ENCODE results near the gene KLF3. TPM values are rescaled to one million over a fixed set of nuclear protein-coding genes. Genes with fewer than 3 reads are reported as not detected.

The KLF3 gene
- total and polyA plus RNA-seq, 9 of the 15 experiments (the other 6 are each of a cell fraction or from before 2014, with no cell fraction given), result 9.9 to 47.2 (median 18.1) TPM

DNA sequence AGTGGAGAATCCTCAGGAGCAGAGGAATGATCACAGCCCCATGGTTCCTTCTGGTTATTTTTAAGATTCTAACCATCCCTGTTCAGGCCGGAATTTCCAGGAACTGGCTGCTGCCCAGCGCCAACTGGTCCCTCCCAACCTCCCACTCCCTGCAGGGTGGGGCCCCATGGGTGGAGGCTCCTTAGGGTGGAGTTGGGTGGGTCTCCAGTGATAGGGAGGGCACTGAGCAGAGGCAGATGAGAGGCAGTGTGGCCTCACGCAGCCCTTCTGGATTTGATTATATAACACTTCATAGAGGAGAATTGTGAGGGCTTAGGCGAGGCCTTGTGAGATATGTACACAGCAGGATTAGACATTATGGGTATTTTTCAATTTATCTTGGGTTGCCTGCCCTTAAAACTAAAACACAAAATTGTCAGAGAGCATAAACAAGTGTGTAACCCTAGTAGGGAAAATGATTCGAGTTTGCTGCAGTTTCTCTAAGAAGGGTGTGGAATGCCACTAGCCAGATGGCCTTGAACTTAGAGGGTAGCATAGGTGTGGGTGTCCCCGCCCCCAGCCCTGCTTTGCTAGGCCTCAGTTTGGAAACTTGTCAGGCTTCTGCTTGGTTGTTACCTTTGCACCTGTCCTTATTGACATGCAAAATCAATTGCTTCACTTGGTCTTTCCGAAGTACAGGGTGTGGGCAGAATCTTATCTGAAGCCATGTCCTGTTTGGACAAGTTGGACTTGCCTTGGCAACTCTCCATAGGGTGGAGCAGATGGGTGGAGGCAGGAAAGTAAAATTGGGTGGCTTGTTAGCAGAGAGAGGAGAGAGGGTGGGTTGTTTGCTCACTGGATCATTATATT lies 9.4 kb downstream of the KLF3 start:
- no peak overlapping the region; the same call in 1 of the 2 replicates for H3K4me3 ChIP-seq
- H3K27me3 ChIP-seq (ENCODE audit: control insufficient read depth in 2 of 2, insufficient read depth in 2 of 2, low read length in 2 of 2), result no peaks in the 10 kb centered on the region
- peak overlapping the region; percentile 80 for H3K27ac ChIP-seq (ENCODE audit: extremely low read depth, low read depth, low read length)
- peaks cover 46% of the 10 kb centered on the region for H3K36me3 ChIP-seq (ENCODE audit: control insufficient read depth, insufficient read depth, low read length)
- peak overlapping the region; percentile 79 for H3K4me2 ChIP-seq (ENCODE audit: insufficient read depth, low read length)
- 0% methylated on average over 7 of the region's 7 CpGs for WGBS (ENCODE audit: insufficient coverage, low coverage, missing lambda C conversion rate)
- peaks cover 41 to 67% of the 10 kb centered on the region in 2 experiments for H3K4me1 ChIP-seq (replicated peaks in 1 of 2; ENCODE audit: control insufficient read depth in 2 of 2, insufficient read depth in 2 of 2, low read length in 2 of 2)
- in situ Hi-C loops (cut with MboI), result loop anchor here (5.0 kb wide), 3 partner anchors 136 to 496 kb away; no protein-coding TSS in a partner anchor
- no peak overlapping the region for H2AFZ ChIP-seq (ENCODE audit: low read depth, low read length)
- H3K9me1 ChIP-seq (ENCODE audit: control insufficient read depth, insufficient read depth, low read length), result no peaks in the 10 kb centered on the region
- H3K79me2 ChIP-seq (ENCODE audit: control insufficient read depth, insufficient read depth, low read length), result peaks cover 99% of the 10 kb centered on the region
- peak; percentile 77 to 91 (median 86) for DNase-seq (ENCODE audit: extremely low read depth in 1 of 4, low spot score in 3 of 4)
- intact Hi-C loops (cut with micrococcal nuclease), result no loop called here
- no TSS peak for BruUV-seq (replicated peaks)
- ATAC-seq, result peak; percentile 80
- ChIA-PET CTCF (ENCODE audit: low intra/inter-chr PET ratio) (interaction anchor here (0.7 to 3.1 kb wide), 2 partner anchors 493 to 494 kb away, joined by 3 to 16 read pairs; no protein-coding TSS in a partner anchor), POLR2A (interaction anchor here (0.6 to 1.6 kb wide), 7 partner anchors 10 to 513 kb away, joined by 3 to 7 read pairs (median 5); no protein-coding TSS in a partner anchor)
- no peaks in the 10 kb centered on the region for H3K9me3 ChIP-seq (replicated peaks; ENCODE audit: control insufficient read depth, insufficient read depth, low read depth, low read length)
- H3K9ac ChIP-seq (ENCODE audit: insufficient read depth in 1 of 2, low read depth in 2 of 2, low read length in 2 of 2), result peak overlapping the region; percentile 29 to 65
- H4K20me1 ChIP-seq (replicated peaks; ENCODE audit: control insufficient read depth, insufficient read depth, low read length), result peaks cover 18% of the 10 kb centered on the region; the same call in 1 of the 2 replicates
- peak; percentile 86 for FAIRE-seq
- TF ChIP-seq, protein P1, sequence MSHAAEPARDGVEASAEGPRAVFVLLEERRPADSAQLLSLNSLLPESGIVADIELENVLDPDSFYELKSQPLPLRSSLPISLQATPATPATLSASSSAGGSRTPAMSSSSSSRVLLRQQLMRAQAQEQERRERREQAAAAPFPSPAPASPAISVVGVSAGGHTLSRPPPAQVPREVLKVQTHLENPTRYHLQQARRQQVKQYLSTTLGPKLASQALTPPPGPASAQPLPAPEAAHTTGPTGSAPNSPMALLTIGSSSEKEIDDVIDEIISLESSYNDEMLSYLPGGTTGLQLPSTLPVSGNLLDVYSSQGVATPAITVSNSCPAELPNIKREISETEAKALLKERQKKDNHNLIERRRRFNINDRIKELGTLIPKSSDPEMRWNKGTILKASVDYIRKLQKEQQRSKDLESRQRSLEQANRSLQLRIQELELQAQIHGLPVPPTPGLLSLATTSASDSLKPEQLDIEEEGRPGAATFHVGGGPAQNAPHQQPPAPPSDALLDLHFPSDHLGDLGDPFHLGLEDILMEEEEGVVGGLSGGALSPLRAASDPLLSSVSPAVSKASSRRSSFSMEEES (CRISPR knock-in tag; IDR thresholded peaks at IDR 0.05), result no peak
- no peak for TF ChIP-seq ATF7 (IDR thresholded peaks at IDR 0.05)
- TF ChIP-seq DPF2 (IDR thresholded peaks at IDR 0.05), result peak; percentile 45; the same call in 1 of the 2 replicates
- TF ChIP-seq CXXC5 (CRISPR knock-in tag; IDR thresholded peaks at IDR 0.05), result 0 out of 2 replicates have a peak, but pooled peaks have one; percentile 18
- TF ChIP-seq TCF7L2 (IDR thresholded peaks at IDR 0.05; ENCODE audit: low read depth, low read length), result no peak
- no peak for TF ChIP-seq RBM22 (IDR thresholded peaks at IDR 0.05; ENCODE audit: low read depth, low read length, poor library complexity, severe bottlenecking)
- peak; percentile 69 for TF ChIP-seq EGR1 (conservative IDR thresholded peaks at IDR 0.05)
- TF ChIP-seq ZNF12 (CRISPR knock-in tag; IDR thresholded peaks at IDR 0.05), result no peak
- TF ChIP-seq HNRNPUL1 (IDR thresholded peaks at IDR 0.05; ENCODE audit: low read length), result no peak
- TF ChIP-seq HDGF (IDR thresholded peaks at IDR 0.05), result 0 out of 2 replicates have a peak, but pooled peaks have one; percentile 26
- no peak for TF ChIP-seq PRPF4 (IDR thresholded peaks at IDR 0.05; ENCODE audit: insufficient read depth, low read depth, low read length, poor library complexity, severe bottlenecking)
- TF ChIP-seq, protein P2, sequence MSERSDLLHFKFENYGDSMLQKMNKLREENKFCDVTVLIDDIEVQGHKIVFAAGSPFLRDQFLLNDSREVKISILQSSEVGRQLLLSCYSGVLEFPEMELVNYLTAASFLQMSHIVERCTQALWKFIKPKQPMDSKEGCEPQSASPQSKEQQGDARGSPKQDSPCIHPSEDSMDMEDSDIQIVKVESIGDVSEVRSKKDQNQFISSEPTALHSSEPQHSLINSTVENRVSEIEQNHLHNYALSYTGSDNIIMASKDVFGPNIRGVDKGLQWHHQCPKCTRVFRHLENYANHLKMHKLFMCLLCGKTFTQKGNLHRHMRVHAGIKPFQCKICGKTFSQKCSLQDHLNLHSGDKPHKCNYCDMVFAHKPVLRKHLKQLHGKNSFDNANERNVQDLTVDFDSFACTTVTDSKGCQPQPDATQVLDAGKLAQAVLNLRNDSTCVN (CRISPR knock-in tag; IDR thresholded peaks at IDR 0.05), result no peak
- peak; percentile 48 for TF ChIP-seq ZFX (CRISPR knock-in tag; IDR thresholded peaks at IDR 0.05)
- TF ChIP-seq, protein P3, sequence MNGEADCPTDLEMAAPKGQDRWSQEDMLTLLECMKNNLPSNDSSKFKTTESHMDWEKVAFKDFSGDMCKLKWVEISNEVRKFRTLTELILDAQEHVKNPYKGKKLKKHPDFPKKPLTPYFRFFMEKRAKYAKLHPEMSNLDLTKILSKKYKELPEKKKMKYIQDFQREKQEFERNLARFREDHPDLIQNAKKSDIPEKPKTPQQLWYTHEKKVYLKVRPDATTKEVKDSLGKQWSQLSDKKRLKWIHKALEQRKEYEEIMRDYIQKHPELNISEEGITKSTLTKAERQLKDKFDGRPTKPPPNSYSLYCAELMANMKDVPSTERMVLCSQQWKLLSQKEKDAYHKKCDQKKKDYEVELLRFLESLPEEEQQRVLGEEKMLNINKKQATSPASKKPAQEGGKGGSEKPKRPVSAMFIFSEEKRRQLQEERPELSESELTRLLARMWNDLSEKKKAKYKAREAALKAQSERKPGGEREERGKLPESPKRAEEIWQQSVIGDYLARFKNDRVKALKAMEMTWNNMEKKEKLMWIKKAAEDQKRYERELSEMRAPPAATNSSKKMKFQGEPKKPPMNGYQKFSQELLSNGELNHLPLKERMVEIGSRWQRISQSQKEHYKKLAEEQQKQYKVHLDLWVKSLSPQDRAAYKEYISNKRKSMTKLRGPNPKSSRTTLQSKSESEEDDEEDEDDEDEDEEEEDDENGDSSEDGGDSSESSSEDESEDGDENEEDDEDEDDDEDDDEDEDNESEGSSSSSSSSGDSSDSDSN (IDR thresholded peaks at IDR 0.05; ENCODE audit: borderline replicate concordance in 1 of 2, low read depth in 2 of 2, low read length in 2 of 2), result 0 out of 4 replicates have a peak, but pooled peaks of 1 of the 2 experiments have one; percentile 44
- TF ChIP-seq ZBTB7A (IDR thresholded peaks at IDR 0.05; ENCODE audit: borderline replicate concordance, control insufficient read depth, low read depth, low read length), result peak; percentile 67; the same call in 1 of the 2 replicates
- TF ChIP-seq TAF1 (IDR thresholded peaks at IDR 0.05; ENCODE audit: control insufficient read depth, extremely low read depth, insufficient read depth, low read length, severe bottlenecking), result peak; percentile 17

Data from K562 (cell line).